ENCODE data around the gene RHOJ. TPM values are rescaled to one million over a fixed set of nuclear protein-coding genes. Genes with fewer than 3 reads are reported as not detected.

RHOJ gene
- total and polyA plus RNA-seq, 9 of the 15 experiments (the other 6 are each of a cell fraction or from before 2014, with no cell fraction given): not detected

DNA sequence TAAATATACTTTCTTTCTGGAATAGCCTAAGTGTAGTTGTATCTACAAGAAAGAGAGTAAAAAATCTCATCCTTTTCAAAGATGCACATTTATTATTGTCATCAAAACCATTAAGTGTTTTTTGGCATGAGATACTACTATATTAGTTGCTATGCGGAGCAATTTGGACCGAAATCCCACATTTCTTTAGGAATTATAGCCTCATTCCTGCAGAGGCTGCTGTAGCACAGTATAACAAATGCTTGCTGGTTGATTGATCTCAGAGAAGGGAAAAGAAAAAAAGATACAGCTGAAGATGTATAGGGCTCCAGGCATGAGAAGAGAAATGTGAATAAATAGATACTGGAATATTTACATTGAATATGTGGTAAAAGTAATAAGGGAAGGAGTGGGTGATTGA lies 36.0 kb downstream of the RHOJ start:
- Histone ChIP-seq H3K4me1 (replicated peaks in 1 of 2; ENCODE audit: control insufficient read depth in 2 of 2, insufficient read depth in 2 of 2, low read length in 2 of 2) (no peaks in the 10 kb centered on the region), H3K4me3 (no peak overlapping the region), H3K79me2 (ENCODE audit: control insufficient read depth, insufficient read depth, low read length) (no peaks in the 10 kb centered on the region), H3K27ac (ENCODE audit: extremely low read depth, low read depth, low read length) (no peak overlapping the region), H4K20me1 (replicated peaks; ENCODE audit: control insufficient read depth, insufficient read depth, low read length) (no peaks in the 10 kb centered on the region), H3K9me1 (ENCODE audit: control insufficient read depth, insufficient read depth, low read length) (no peaks in the 10 kb centered on the region), H3K9ac (ENCODE audit: insufficient read depth in 1 of 2, low read depth in 2 of 2, low read length in 2 of 2) (no peak overlapping the region), H3K27me3 (ENCODE audit: control insufficient read depth in 2 of 2, insufficient read depth in 2 of 2, low read length in 2 of 2) (no peaks in the 10 kb centered on the region), H2AFZ (ENCODE audit: low read depth, low read length) (no peak overlapping the region), H3K9me3 (replicated peaks; ENCODE audit: control insufficient read depth, insufficient read depth, low read depth, low read length) (no peaks in the 10 kb centered on the region), H3K4me2 (ENCODE audit: insufficient read depth, low read length) (no peak overlapping the region), H3K36me3 (ENCODE audit: control insufficient read depth, insufficient read depth, low read length) (no peaks in the 10 kb centered on the region)
- ChIA-PET CTCF (ENCODE audit: low intra/inter-chr PET ratio) (no interaction called here), POLR2A (no interaction called here)
- BruUV-seq (replicated peaks): no TSS peak
- in situ Hi-C loops (cut with MboI): no loop called here
- no peak for ATAC-seq
- intact Hi-C loops (cut with micrococcal nuclease): no loop called here
- WGBS (ENCODE audit: insufficient coverage, low coverage, missing lambda C conversion rate): 5% methylated on average over 2 of the region's 2 CpGs
- no peak for DNase-seq (ENCODE audit: extremely low read depth in 1 of 4, low spot score in 3 of 4)
- no peak for FAIRE-seq
- no peak for TF ChIP-seq XRCC5 (IDR thresholded peaks at IDR 0.05; ENCODE audit: low read depth, low read length)
- TF ChIP-seq, protein P1, sequence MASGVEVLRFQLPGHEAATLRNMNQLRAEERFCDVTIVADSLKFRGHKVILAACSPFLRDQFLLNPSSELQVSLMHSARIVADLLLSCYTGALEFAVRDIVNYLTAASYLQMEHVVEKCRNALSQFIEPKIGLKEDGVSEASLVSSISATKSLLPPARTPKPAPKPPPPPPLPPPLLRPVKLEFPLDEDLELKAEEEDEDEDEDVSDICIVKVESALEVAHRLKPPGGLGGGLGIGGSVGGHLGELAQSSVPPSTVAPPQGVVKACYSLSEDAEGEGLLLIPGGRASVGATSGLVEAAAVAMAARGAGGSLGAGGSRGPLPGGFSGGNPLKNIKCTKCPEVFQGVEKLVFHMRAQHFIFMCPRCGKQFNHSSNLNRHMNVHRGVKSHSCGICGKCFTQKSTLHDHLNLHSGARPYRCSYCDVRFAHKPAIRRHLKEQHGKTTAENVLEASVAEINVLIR (CRISPR knock-in tag; IDR thresholded peaks at IDR 0.05): no peak
- TF ChIP-seq, protein P2, sequence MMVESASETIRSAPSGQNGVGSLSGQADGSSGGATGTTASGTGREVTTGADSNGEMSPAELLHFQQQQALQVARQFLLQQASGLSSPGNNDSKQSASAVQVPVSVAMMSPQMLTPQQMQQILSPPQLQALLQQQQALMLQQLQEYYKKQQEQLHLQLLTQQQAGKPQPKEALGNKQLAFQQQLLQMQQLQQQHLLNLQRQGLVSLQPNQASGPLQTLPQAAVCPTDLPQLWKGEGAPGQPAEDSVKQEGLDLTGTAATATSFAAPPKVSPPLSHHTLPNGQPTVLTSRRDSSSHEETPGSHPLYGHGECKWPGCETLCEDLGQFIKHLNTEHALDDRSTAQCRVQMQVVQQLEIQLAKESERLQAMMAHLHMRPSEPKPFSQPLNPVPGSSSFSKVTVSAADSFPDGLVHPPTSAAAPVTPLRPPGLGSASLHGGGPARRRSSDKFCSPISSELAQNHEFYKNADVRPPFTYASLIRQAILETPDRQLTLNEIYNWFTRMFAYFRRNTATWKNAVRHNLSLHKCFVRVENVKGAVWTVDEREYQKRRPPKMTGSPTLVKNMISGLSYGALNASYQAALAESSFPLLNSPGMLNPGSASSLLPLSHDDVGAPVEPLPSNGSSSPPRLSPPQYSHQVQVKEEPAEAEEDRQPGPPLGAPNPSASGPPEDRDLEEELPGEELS (CRISPR knock-in tag; IDR thresholded peaks at IDR 0.05; ENCODE audit: borderline replicate concordance): no peak
- TF ChIP-seq ZBTB17 (CRISPR knock-in tag; IDR thresholded peaks at IDR 0.05): no peak
- TF ChIP-seq, protein P3, sequence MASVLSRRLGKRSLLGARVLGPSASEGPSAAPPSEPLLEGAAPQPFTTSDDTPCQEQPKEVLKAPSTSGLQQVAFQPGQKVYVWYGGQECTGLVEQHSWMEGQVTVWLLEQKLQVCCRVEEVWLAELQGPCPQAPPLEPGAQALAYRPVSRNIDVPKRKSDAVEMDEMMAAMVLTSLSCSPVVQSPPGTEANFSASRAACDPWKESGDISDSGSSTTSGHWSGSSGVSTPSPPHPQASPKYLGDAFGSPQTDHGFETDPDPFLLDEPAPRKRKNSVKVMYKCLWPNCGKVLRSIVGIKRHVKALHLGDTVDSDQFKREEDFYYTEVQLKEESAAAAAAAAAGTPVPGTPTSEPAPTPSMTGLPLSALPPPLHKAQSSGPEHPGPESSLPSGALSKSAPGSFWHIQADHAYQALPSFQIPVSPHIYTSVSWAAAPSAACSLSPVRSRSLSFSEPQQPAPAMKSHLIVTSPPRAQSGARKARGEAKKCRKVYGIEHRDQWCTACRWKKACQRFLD (CRISPR knock-in tag; IDR thresholded peaks at IDR 0.05): no peak
- TF ChIP-seq, protein P4, sequence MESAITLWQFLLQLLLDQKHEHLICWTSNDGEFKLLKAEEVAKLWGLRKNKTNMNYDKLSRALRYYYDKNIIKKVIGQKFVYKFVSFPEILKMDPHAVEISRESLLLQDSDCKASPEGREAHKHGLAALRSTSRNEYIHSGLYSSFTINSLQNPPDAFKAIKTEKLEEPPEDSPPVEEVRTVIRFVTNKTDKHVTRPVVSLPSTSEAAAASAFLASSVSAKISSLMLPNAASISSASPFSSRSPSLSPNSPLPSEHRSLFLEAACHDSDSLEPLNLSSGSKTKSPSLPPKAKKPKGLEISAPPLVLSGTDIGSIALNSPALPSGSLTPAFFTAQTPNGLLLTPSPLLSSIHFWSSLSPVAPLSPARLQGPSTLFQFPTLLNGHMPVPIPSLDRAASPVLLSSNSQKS (CRISPR knock-in tag; IDR thresholded peaks at IDR 0.05): no peak
- no peak for TF ChIP-seq ZNF75A (CRISPR knock-in tag; IDR thresholded peaks at IDR 0.05)
- TF ChIP-seq, protein P5, sequence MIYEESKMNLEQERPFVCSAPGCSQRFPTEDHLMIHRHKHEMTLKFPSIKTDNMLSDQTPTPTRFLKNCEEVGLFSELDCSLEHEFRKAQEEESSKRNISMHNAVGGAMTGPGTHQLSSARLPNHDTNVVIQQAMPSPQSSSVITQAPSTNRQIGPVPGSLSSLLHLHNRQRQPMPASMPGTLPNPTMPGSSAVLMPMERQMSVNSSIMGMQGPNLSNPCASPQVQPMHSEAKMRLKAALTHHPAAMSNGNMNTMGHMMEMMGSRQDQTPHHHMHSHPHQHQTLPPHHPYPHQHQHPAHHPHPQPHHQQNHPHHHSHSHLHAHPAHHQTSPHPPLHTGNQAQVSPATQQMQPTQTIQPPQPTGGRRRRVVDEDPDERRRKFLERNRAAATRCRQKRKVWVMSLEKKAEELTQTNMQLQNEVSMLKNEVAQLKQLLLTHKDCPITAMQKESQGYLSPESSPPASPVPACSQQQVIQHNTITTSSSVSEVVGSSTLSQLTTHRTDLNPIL (CRISPR knock-in tag; IDR thresholded peaks at IDR 0.05): no peak
- TF ChIP-seq ZNF184 (CRISPR knock-in tag; IDR thresholded peaks at IDR 0.05): no peak
- TF ChIP-seq, protein P6, sequence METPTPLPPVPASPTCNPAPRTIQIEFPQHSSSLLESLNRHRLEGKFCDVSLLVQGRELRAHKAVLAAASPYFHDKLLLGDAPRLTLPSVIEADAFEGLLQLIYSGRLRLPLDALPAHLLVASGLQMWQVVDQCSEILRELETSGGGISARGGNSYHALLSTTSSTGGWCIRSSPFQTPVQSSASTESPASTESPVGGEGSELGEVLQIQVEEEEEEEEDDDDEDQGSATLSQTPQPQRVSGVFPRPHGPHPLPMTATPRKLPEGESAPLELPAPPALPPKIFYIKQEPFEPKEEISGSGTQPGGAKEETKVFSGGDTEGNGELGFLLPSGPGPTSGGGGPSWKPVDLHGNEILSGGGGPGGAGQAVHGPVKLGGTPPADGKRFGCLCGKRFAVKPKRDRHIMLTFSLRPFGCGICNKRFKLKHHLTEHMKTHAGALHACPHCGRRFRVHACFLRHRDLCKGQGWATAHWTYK (CRISPR knock-in tag; IDR thresholded peaks at IDR 0.05): no peak
- TF ChIP-seq NR2C1 (IDR thresholded peaks at IDR 0.05): no peak
- no peak for TF ChIP-seq NR2C1 (tag; IDR thresholded peaks at IDR 0.05)
- TF ChIP-seq PHF21A (IDR thresholded peaks at IDR 0.05; ENCODE audit: borderline replicate concordance, low read depth): no peak
- TF ChIP-seq FOXK2 (conservative IDR thresholded peaks at IDR 0.05 in 1 of 2, IDR thresholded peaks at IDR 0.05 in 1 of 2; ENCODE audit: low read depth in 2 of 2): no peak
